H9 (cell line): ENCODE data around the gene HNRNPF. TPM values are rescaled to one million over a fixed set of nuclear protein-coding genes. Genes with fewer than 3 reads are reported as not detected.

Source experiments
- DNase-seq: peaks from one replicate; pipeline ENCODE4 v3.0.0-alpha.2; 2017
- H2AFZ ChIP-seq: one replicate; pipeline ENCODE4 v1.6.1; 2013; ENCODE audit warnings: mild to moderate bottlenecking, low read length, control low read depth, moderate library complexity
- H2AK5ac ChIP-seq: 2 replicates; pipeline ENCODE4 v1.6.1; 2013; ENCODE audit warnings: low read length, control low read depth, mixed read lengths; ENCODE audit not compliant: insufficient read length
- H2BK120ac ChIP-seq: one replicate; pipeline ENCODE4 v1.6.1; 2013; ENCODE audit warnings: low read depth, mild to moderate bottlenecking, low read length, control low read depth, inconsistent platforms; ENCODE audit not compliant: poor library complexity, severe bottlenecking
- H2BK12ac ChIP-seq: 2 replicates; pipeline ENCODE4 v1.6.1; 2013; ENCODE audit warnings: low read length, control low read depth, mixed read lengths, low read depth; ENCODE audit not compliant: insufficient read length
- H2BK15ac ChIP-seq: 2 replicates; pipeline ENCODE4 v1.6.1; 2013; ENCODE audit warnings: low read depth, low read length, control low read depth
- H2BK20ac ChIP-seq: one replicate; pipeline ENCODE4 v1.6.1; 2013; ENCODE audit warnings: low read depth, mild to moderate bottlenecking, low read length, control low read depth, inconsistent platforms; ENCODE audit not compliant: poor library complexity, severe bottlenecking
- H2BK5ac ChIP-seq: 2 replicates; pipeline ENCODE4 v1.6.1; 2013; ENCODE audit warnings: low read length, control low read depth, mixed read lengths; ENCODE audit not compliant: insufficient read length
- H3K14ac ChIP-seq: 2 replicates; pipeline ENCODE4 v1.6.1; 2013; ENCODE audit warnings: low read length, control low read depth; ENCODE audit not compliant: insufficient read depth
- H3K18ac ChIP-seq: 2 replicates; pipeline ENCODE4 v1.6.1; 2013; ENCODE audit warnings: low read depth, mild to moderate bottlenecking, mixed read lengths, low read length, control low read depth; ENCODE audit not compliant: insufficient read length
- H3K23ac ChIP-seq: 2 replicates; pipeline ENCODE4 v1.6.1; 2013; ENCODE audit warnings: low read length, control low read depth, mixed read lengths, low read depth; ENCODE audit not compliant: insufficient read length
- H3K23me2 ChIP-seq: 2 replicates; pipeline ENCODE4 v1.6.1; 2013; ENCODE audit warnings: low read depth, mild to moderate bottlenecking, mixed read lengths, low read length, control low read depth; ENCODE audit not compliant: insufficient read length, poor library complexity, severe bottlenecking
- H3K27ac ChIP-seq: 2 replicates; pipeline ENCODE4 v1.5.1; 2013; ENCODE audit warnings: low read length, control low read depth, mixed read lengths, low read depth; ENCODE audit not compliant: insufficient read length
- H3K27me3 ChIP-seq: 2 replicates; pipeline ENCODE4 v1.6.1; 2013; ENCODE audit warnings: low read length, control low read depth, inconsistent platforms; ENCODE audit not compliant: insufficient read depth
- H3K4ac ChIP-seq: 2 replicates; pipeline ENCODE4 v1.6.1; 2013; ENCODE audit warnings: low read depth, mild to moderate bottlenecking, control low read depth, inconsistent platforms, low read length, moderate library complexity
- H3K4me1 ChIP-seq: 2 replicates; pipeline ENCODE4 v1.6.1; 2013; ENCODE audit warnings: low read length, control low read depth, inconsistent platforms; ENCODE audit not compliant: insufficient read depth
- H3K4me2 ChIP-seq: 2 replicates; pipeline ENCODE4 v1.6.1; 2013; ENCODE audit warnings: low read length, control low read depth, mixed read lengths; ENCODE audit not compliant: insufficient read length, insufficient read depth
- H3K56ac ChIP-seq: 2 replicates; pipeline ENCODE4 v1.6.1; 2013; ENCODE audit warnings: low read depth, mild to moderate bottlenecking, mixed read lengths, low read length, control low read depth; ENCODE audit not compliant: insufficient read length
- H3K79me1 ChIP-seq: 2 replicates; pipeline ENCODE4 v1.6.1; 2013; ENCODE audit warnings: low read depth, mild to moderate bottlenecking, moderate library complexity, low read length, control low read depth, inconsistent platforms; ENCODE audit not compliant: insufficient read depth, poor library complexity, severe bottlenecking
- H3K79me2 ChIP-seq: 2 replicates; pipeline ENCODE4 v1.6.1; 2013; ENCODE audit warnings: low read length, control low read depth, inconsistent platforms; ENCODE audit not compliant: insufficient read depth
- H3K9ac ChIP-seq: 2 replicates; pipeline ENCODE4 v1.6.1; 2013; ENCODE audit warnings: low read length, control low read depth, mixed read lengths; ENCODE audit not compliant: insufficient read length; ENCODE audit errors: extremely low read depth
- H3K9me3 ChIP-seq: one replicate; pipeline ENCODE4 v1.6.1; 2013; ENCODE audit warnings: low read depth, low read length, inconsistent platforms; ENCODE audit not compliant: control insufficient read depth
- H3T11ph ChIP-seq: one replicate; pipeline ENCODE4 v1.6.1; 2013; ENCODE audit warnings: mild to moderate bottlenecking, low read length, control low read depth, inconsistent platforms
- H4K20me1 ChIP-seq: one replicate; pipeline ENCODE4 v1.6.1; 2013; ENCODE audit not compliant: control insufficient read depth, insufficient read length, insufficient read depth
- H4K5ac ChIP-seq: 2 replicates; pipeline ENCODE4 v1.6.1; 2013; ENCODE audit warnings: low read depth, mild to moderate bottlenecking, mixed read lengths, low read length, control low read depth; ENCODE audit not compliant: insufficient read length
- H4K8ac ChIP-seq: replicated peaks from 2 replicates; pipeline ENCODE4 v1.6.1; 2013; ENCODE audit warnings: low read length, control low read depth, mixed read lengths, low read depth; ENCODE audit not compliant: insufficient read length
- H4K91ac ChIP-seq: 2 replicates; pipeline ENCODE4 v1.6.1; 2013; ENCODE audit warnings: low read depth, mild to moderate bottlenecking, moderate library complexity, mixed read lengths, low read length, control low read depth; ENCODE audit not compliant: insufficient read length
- H3K27ac Mint-ChIP-seq, 3 experiments: 2 replicates in 2 of 3; 3 replicates in 1 of 3; pipeline ENCODE4 v1.8.0; 2020 to 2021; ENCODE audit warnings: mixed read lengths in 3 of 3, mild to moderate bottlenecking in 1 of 3, moderate library complexity in 1 of 3
- H3K27me3 Mint-ChIP-seq: 2 replicates; pipeline ENCODE4 v1.8.0; 2021; ENCODE audit warnings: low read depth, mild to moderate bottlenecking, moderate library complexity, mixed read lengths
- H3K36me3 Mint-ChIP-seq, 3 experiments: 2 replicates in 2 of 3; 3 replicates in 1 of 3; pipeline ENCODE4 v1.8.0; 2020 to 2021; ENCODE audit warnings: low read depth in 3 of 3, mixed read lengths in 3 of 3; ENCODE audit not compliant: insufficient read depth in 1 of 3
- H3K4me1 Mint-ChIP-seq, 2 experiments: 2 replicates each; pipeline ENCODE4 v1.8.0; 2020; ENCODE audit warnings: mixed read lengths in 2 of 2
- H3K4me3 Mint-ChIP-seq, 2 experiments: 2 replicates in 1 of 2; 3 replicates in 1 of 2; pipeline ENCODE4 v1.8.0; 2020 to 2021; ENCODE audit warnings: mild to moderate bottlenecking in 2 of 2, mixed read lengths in 2 of 2, moderate library complexity in 1 of 2
- H3K9me3 Mint-ChIP-seq, 2 experiments: 2 replicates in 1 of 2; 3 replicates in 1 of 2; pipeline ENCODE4 v1.8.0; 2020; ENCODE audit warnings: mild to moderate bottlenecking in 2 of 2, mixed read lengths in 2 of 2, moderate library complexity in 1 of 2
- WGBS: extraction: QIAGEN DNeasy Blood & Tissue Kit; methylation state at CpG from one replicate; pipeline ENCODE4 v1.1.7; 2013; ENCODE audit warnings: missing lambda C conversion rate, low lambda C conversion rate, mixed read lengths; ENCODE audit not compliant: insufficient read length; ENCODE audit errors: extremely low coverage; 5-methylcytosine and 5-hydroxymethylcytosine counted together
- total RNA-seq: library from RNA; stranded (reverse); gene quantifications from 2 replicates; pipeline ENCODE4 v1.2.1, GENCODE V29; 2021
- TF ChIP-seq, protein P1 (sequence below): fragments of 200-600 bp; sonication (generic); conservative IDR thresholded peaks from 3 replicates; pipeline ENCODE4 v1.8.0; 2021; ENCODE audit warnings: antibody characterized with exemption, mild to moderate bottlenecking

HNRNPF gene
- total RNA-seq, 1 experiment from 2014 or later = 411 TPM

DNA sequence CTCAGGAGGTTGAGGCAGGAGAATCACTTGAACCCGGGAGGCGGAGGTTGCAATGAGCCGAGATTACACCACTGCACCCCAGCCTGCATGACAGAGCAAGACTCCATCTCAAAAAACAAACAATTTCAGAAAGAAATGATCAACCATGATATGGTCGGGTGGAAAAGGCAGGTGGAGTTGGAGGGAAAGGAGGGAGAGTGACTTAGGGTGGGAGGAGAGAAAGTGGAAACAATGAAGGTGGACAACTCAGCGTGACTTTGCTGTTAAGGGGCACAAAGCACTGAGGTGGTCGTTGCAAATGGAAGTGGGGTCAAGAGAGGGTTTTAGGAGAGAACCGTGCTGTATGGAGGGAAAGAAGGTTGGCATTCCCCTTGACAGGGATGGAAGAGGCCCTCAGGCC, 67.5 kb downstream of the HNRNPF start:
- no CpG with 5 or more reads among the region's 7 CpGs for whole genome bisulfite sequencing
- no peak overlapping the region for H3T11ph ChIP-seq
- no peaks in the 10 kb centered on the region; a peak in 1 of 7 replicates for H3K36me3 Mint-ChIP-seq
- 0 out of 2 replicates have a peak, but pooled peaks cover 3% of the 10 kb centered on the region for H3K4me1 ChIP-seq
- no peak overlapping the region for H4K5ac ChIP-seq
- H3K79me2 ChIP-seq = no peaks in the 10 kb centered on the region
- no peak overlapping the region for H3K4me3 Mint-ChIP-seq
- H2AK5ac ChIP-seq = no peak overlapping the region
- H3K23ac ChIP-seq = no peak overlapping the region
- no peak overlapping the region for H4K91ac ChIP-seq
- H2AFZ ChIP-seq = no peak overlapping the region
- no peak overlapping the region for H3K56ac ChIP-seq
- H2BK15ac ChIP-seq = no peak overlapping the region
- H3K23me2 ChIP-seq = no peaks in the 10 kb centered on the region
- no peak overlapping the region for H2BK12ac ChIP-seq
- no peaks in the 10 kb centered on the region for H4K20me1 ChIP-seq
- H2BK20ac ChIP-seq = no peak overlapping the region
- H3K27ac Mint-ChIP-seq = no peak overlapping the region; a peak in 1 of 7 replicates
- peaks cover 25 to 35% of the 10 kb centered on the region in 2 experiments for H3K4me1 Mint-ChIP-seq
- H3K4me2 ChIP-seq = no peak overlapping the region
- peaks cover 15% of the 10 kb centered on the region for H3K27me3 Mint-ChIP-seq
- H3K9me3 Mint-ChIP-seq = no peaks in the 10 kb centered on the region; a peak in 1 of 5 replicates
- H3K18ac ChIP-seq = no peak overlapping the region
- no peak overlapping the region for H3K9ac ChIP-seq
- DNase-seq = no peak
- no peak overlapping the region for H2BK5ac ChIP-seq
- H3K9me3 ChIP-seq = no peaks in the 10 kb centered on the region
- H2BK120ac ChIP-seq = no peak overlapping the region
- TF ChIP-seq, protein P1, sequence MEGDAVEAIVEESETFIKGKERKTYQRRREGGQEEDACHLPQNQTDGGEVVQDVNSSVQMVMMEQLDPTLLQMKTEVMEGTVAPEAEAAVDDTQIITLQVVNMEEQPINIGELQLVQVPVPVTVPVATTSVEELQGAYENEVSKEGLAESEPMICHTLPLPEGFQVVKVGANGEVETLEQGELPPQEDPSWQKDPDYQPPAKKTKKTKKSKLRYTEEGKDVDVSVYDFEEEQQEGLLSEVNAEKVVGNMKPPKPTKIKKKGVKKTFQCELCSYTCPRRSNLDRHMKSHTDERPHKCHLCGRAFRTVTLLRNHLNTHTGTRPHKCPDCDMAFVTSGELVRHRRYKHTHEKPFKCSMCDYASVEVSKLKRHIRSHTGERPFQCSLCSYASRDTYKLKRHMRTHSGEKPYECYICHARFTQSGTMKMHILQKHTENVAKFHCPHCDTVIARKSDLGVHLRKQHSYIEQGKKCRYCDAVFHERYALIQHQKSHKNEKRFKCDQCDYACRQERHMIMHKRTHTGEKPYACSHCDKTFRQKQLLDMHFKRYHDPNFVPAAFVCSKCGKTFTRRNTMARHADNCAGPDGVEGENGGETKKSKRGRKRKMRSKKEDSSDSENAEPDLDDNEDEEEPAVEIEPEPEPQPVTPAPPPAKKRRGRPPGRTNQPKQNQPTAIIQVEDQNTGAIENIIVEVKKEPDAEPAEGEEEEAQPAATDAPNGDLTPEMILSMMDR = no peak
- H3K4ac ChIP-seq = no peak overlapping the region
- H3K27me3 ChIP-seq = no peaks in the 10 kb centered on the region
- H3K27ac ChIP-seq = no peak overlapping the region
- no peaks in the 10 kb centered on the region for H3K79me1 ChIP-seq
- no peak overlapping the region for H3K14ac ChIP-seq
- H4K8ac ChIP-seq = no peak overlapping the region
